DND-41 (cell line): ENCODE results near the gene ATP6V0D1.
A peak's percentile ranks its signal among the peaks of the same experiment; 100 is the strongest.

Source experiments
- ATAC-seq: fragments of 200-7000 bp; cut with Tn5 transposase; 3 replicates; pipeline ENCODE4 v1.9.1; 2021; ENCODE audit warnings: low read depth; ENCODE audit not compliant: insufficient read depth
- DNase-seq: peaks from one replicate; pipeline ENCODE4 v3.0.0-alpha.2; 2020
- H2AFZ ChIP-seq: 2 replicates; pipeline ENCODE4 v1.6.0; 2012; ENCODE audit warnings: low read depth, low read length
- H3K27ac ChIP-seq: 2 replicates; pipeline ENCODE4 v1.5.1; 2012; ENCODE audit warnings: low read length, inconsistent platforms
- H3K27me3 ChIP-seq: fragments of 200-600 bp; sonication (generic); 2 replicates; pipeline ENCODE4 v1.6.0; 2012; ENCODE audit warnings: low read length, mild to moderate bottlenecking, inconsistent platforms; ENCODE audit not compliant: insufficient read depth, poor library complexity
- H3K36me3 ChIP-seq: 2 replicates; pipeline ENCODE4 v1.5.1; 2012; ENCODE audit warnings: low read length, inconsistent platforms; ENCODE audit not compliant: insufficient read depth
- H3K4me1 ChIP-seq: 2 replicates; pipeline ENCODE4 v1.5.1; 2012; ENCODE audit warnings: mild to moderate bottlenecking, low read length; ENCODE audit not compliant: insufficient read depth
- H3K4me2 ChIP-seq: 2 replicates; pipeline ENCODE4 v1.6.0; 2012; ENCODE audit warnings: mild to moderate bottlenecking, moderate library complexity, low read length, inconsistent platforms; ENCODE audit not compliant: insufficient read depth
- H3K4me3 ChIP-seq, 2 experiments: fragments of 200-600 bp in 1 of 2; shearing (Covaris generic) in 1 of 2; 2 replicates each; pipeline ENCODE4 v1.5.1; 2012 to 2016; ENCODE audit warnings: inconsistent platforms in 2 of 2, low read length in 2 of 2, mild to moderate bottlenecking in 2 of 2, low read depth in 1 of 2, moderate library complexity in 1 of 2
- H3K79me2 ChIP-seq: 2 replicates; pipeline ENCODE4 v1.6.0; 2012; ENCODE audit warnings: low read length, inconsistent platforms; ENCODE audit not compliant: insufficient read depth
- H3K9ac ChIP-seq: 2 replicates; pipeline ENCODE4 v1.6.0; 2012; ENCODE audit warnings: low read depth, mild to moderate bottlenecking, inconsistent platforms, low read length, moderate library complexity
- H3K9me3 ChIP-seq: 2 replicates; pipeline ENCODE4 v1.5.1; 2012; ENCODE audit warnings: low read length, moderate library complexity, mild to moderate bottlenecking, inconsistent platforms; ENCODE audit not compliant: insufficient read depth, severe bottlenecking
- H4K20me1 ChIP-seq: 2 replicates; pipeline ENCODE4 v1.6.0; 2012; ENCODE audit warnings: low read length; ENCODE audit not compliant: insufficient read depth
- EZH2 ChIP-seq: IDR thresholded peaks from 3 replicates; pipeline ENCODE4 v1.6.1; 2012; ENCODE audit warnings: borderline replicate concordance, low read depth, mild to moderate bottlenecking, moderate library complexity, low read length, inconsistent platforms; ENCODE audit not compliant: severe bottlenecking
- TF ChIP-seq, protein P1 (sequence below): IDR thresholded peaks from 2 replicates; pipeline ENCODE4 v1.5.1; 2012; ENCODE audit warnings: borderline replicate concordance, low read length, moderate library complexity, mild to moderate bottlenecking; ENCODE audit not compliant: poor library complexity, severe bottlenecking; ENCODE audit errors: extremely low read depth

ATP6V0D1 gene

DNA sequence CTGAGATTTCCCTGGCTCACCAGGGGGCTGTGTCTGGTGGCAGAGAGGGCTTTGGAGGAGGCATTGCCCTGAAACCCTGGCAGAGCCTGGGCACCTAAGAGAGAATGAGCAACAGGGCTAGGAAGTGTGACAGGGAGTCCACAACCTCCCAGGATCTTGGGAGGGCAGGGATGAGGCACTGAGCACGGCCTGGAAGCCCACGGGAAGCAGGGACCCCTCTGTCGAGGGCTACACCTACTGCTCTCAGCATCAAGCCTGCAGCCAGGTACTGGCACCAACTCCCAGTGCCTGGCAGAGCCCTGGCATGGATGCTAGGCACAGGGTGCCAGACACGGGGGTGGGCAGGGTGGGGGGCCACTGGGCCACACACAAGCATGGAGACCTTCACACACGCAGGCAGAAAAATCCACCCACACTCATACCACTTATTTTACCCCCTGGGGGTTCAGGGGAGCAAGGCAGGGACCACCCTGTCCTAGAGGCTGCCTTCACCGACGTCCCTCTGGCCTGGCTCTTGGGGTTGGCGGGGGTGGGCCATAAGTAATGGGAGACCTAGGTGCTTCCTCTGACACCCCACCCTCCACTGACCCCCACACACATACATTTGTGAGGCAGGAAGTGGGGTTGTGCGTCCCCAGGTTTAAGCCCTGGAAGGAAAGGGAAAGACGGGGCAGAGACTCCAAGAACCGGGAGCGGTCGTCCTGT lies 51.0 kb downstream of the ATP6V0D1 start:
- H3K36me3 ChIP-seq = no peaks in the 10 kb centered on the region
- no peaks in the 10 kb centered on the region for H3K4me1 ChIP-seq
- TF ChIP-seq, protein P1, sequence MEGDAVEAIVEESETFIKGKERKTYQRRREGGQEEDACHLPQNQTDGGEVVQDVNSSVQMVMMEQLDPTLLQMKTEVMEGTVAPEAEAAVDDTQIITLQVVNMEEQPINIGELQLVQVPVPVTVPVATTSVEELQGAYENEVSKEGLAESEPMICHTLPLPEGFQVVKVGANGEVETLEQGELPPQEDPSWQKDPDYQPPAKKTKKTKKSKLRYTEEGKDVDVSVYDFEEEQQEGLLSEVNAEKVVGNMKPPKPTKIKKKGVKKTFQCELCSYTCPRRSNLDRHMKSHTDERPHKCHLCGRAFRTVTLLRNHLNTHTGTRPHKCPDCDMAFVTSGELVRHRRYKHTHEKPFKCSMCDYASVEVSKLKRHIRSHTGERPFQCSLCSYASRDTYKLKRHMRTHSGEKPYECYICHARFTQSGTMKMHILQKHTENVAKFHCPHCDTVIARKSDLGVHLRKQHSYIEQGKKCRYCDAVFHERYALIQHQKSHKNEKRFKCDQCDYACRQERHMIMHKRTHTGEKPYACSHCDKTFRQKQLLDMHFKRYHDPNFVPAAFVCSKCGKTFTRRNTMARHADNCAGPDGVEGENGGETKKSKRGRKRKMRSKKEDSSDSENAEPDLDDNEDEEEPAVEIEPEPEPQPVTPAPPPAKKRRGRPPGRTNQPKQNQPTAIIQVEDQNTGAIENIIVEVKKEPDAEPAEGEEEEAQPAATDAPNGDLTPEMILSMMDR = no peak
- TF ChIP-seq EZH2 = no peak
- DNase-seq (no peak), ATAC-seq (no peak)
- H3K27me3 ChIP-seq = peaks cover 29% of the 10 kb centered on the region
- no peak overlapping the region for H3K4me3 ChIP-seq
- peaks cover 14% of the 10 kb centered on the region for H4K20me1 ChIP-seq
- no peak overlapping the region for H3K9ac ChIP-seq
- H3K79me2 ChIP-seq = no peaks in the 10 kb centered on the region
- H2AFZ ChIP-seq = no peak overlapping the region
- no peak overlapping the region for H3K27ac ChIP-seq
- no peaks in the 10 kb centered on the region for H3K9me3 ChIP-seq
- H3K4me2 ChIP-seq = no peak overlapping the region

- Histone ChIP-seq H4K20me1 (peaks cover 14% of the 10 kb centered on the region), H3K27ac (no peak overlapping the region), H2AFZ (no peak overlapping the region), H3K27me3 (peaks cover 29% of the 10 kb centered on the region), H3K9ac (no peak overlapping the region), H3K9me3 (no peaks in the 10 kb centered on the region), H3K4me3 (no peak overlapping the region), H3K36me3 (no peaks in the 10 kb centered on the region), H3K4me1 (no peaks in the 10 kb centered on the region), H3K4me2 (no peak overlapping the region), H3K79me2 (no peaks in the 10 kb centered on the region)
- ATAC-seq = no peak
- DNase-seq = no peak
- TF ChIP-seq, protein P1 = no peak
- TF ChIP-seq EZH2 = no peak
These were observed 51.7 kb downstream of the ATP6V0D1 start for GRCh38 chr16:67429053-67429798.

- DNase-seq (peak; percentile 54), ATAC-seq (peak; percentile 84)
- Histone ChIP-seq H3K9me3 (no peaks in the 10 kb centered on the region), H4K20me1 (peaks cover 14% of the 10 kb centered on the region), H3K4me3 (no peak overlapping the region), H3K4me1 (no peaks in the 10 kb centered on the region), H3K36me3 (no peaks in the 10 kb centered on the region), H3K27me3 (peaks cover 29% of the 10 kb centered on the region), H3K9ac (no peak overlapping the region), H2AFZ (no peak overlapping the region; the same call in 1 of the 2 replicates), H3K4me2 (no peak overlapping the region), H3K79me2 (no peaks in the 10 kb centered on the region), H3K27ac (no peak overlapping the region)
- TF ChIP-seq, protein P1 = peak; percentile 83
- no peak for TF ChIP-seq EZH2
These were observed 52.7 kb downstream of the ATP6V0D1 start for GRCh38 chr16:67428146-67428731.
